ENCODE data around the gene NAALADL2. TPM values are rescaled to one million over a fixed set of nuclear protein-coding genes. Genes with fewer than 3 reads are reported as not detected.

NAALADL2 gene
- total and polyA plus RNA-seq, 2 of the 13 experiments (the other 11 are each of a cell fraction or from before 2014, with no cell fraction given) = 0.08 TPM; not detected in 1

- no peaks in the 10 kb centered on the region for H4K20me1 ChIP-seq (ENCODE audit: insufficient read depth, low read length)
- DNase-seq (ENCODE audit: low spot score) (no peak), FAIRE-seq (no peak), ATAC-seq (no peak)
- WGBS (ENCODE audit: low lambda C conversion rate) = 0% methylated on average over 1 of the region's 3 CpGs
- no peak overlapping the region for H3K9ac ChIP-seq (ENCODE audit: insufficient read depth, low read depth, low read length)
- peaks cover 14% of the 10 kb centered on the region; the same call in 1 of the 2 replicates for H3K9me3 ChIP-seq (ENCODE audit: low read length)
- H3K27me3 ChIP-seq (ENCODE audit: control insufficient read depth in 1 of 2, insufficient read depth in 2 of 2, low read length in 2 of 2) = no peaks in the 10 kb centered on the region
- H3K79me2 ChIP-seq (ENCODE audit: insufficient read depth, low read length) = no peaks in the 10 kb centered on the region
- TF ChIP-seq CENPT (CRISPR knock-in tag; IDR thresholded peaks at IDR 0.05; ENCODE audit: low read depth) (no peak), MTERF4 (CRISPR knock-in tag; IDR thresholded peaks at IDR 0.05) (no peak), PATZ1 (CRISPR knock-in tag; IDR thresholded peaks at IDR 0.05) (no peak), ZNF720 (CRISPR knock-in tag; IDR thresholded peaks at IDR 0.05) (no peak), ZNF468 (CRISPR knock-in tag; IDR thresholded peaks at IDR 0.05) (no peak), TMF1 (CRISPR knock-in tag; IDR thresholded peaks at IDR 0.05; ENCODE audit: low read depth) (no peak), ZNF724P (CRISPR knock-in tag; IDR thresholded peaks at IDR 0.05; ENCODE audit: borderline replicate concordance) (no peak), ZNF225 (CRISPR knock-in tag; IDR thresholded peaks at IDR 0.05) (no peak), MLXIP (CRISPR knock-in tag; IDR thresholded peaks at IDR 0.05; ENCODE audit: borderline replicate concordance) (no peak), ZNF136 (CRISPR knock-in tag; IDR thresholded peaks at IDR 0.05; ENCODE audit: low read depth) (no peak), GTF3A (CRISPR knock-in tag; conservative IDR thresholded peaks at IDR 0.05) (no peak), ZNF44 (CRISPR knock-in tag; IDR thresholded peaks at IDR 0.05) (no peak), ZHX2 (IDR thresholded peaks at IDR 0.05; ENCODE audit: low read depth) (no peak), ZHX2 (CRISPR knock-in tag; IDR thresholded peaks at IDR 0.05; ENCODE audit: borderline replicate concordance) (no peak)
- ChIA-PET POLR2A (no interaction called here), CTCF (ENCODE audit: low intra/inter-chr PET ratio, low total read pairs) (no interaction called here)
- intact Hi-C loops (cut with micrococcal nuclease; ENCODE audit: unreplicated experiment) (no loop called here), in situ Hi-C loops (cut with HindIII; ENCODE audit: extremely low pct_ligation_motif_present, low pct_unique_long_range_greater_than_20kb) (no loop called here)
- H2AFZ ChIP-seq (ENCODE audit: low read length) = no peak overlapping the region
- H3K4me1 ChIP-seq (ENCODE audit: insufficient read depth, low read length) = no peaks in the 10 kb centered on the region
- no TSS peak for BruUV-seq (replicated peaks)
- H3K36me3 ChIP-seq (replicated peaks in 1 of 2; ENCODE audit: control insufficient read depth in 1 of 2, insufficient read depth in 2 of 2, low read length in 2 of 2) = no peaks in the 10 kb centered on the region
- H3K27ac ChIP-seq (ENCODE audit: extremely low read length, insufficient read depth, low read length) = no peak overlapping the region
- H3K4me3 ChIP-seq (replicated peaks in 1 of 3; ENCODE audit: insufficient read depth in 1 of 3, low read depth in 2 of 3, low read length in 3 of 3) = no peak overlapping the region
- no peak overlapping the region for H3K4me2 ChIP-seq (ENCODE audit: low read depth, low read length)
Measured at GRCh38 chr3:175617247-175617646, 758.1 kb downstream of the NAALADL2 start.
